GM10266 (cell line): Measurements from ENCODE around the gene LANCL3.

Experiments used
- DNase-seq: peaks from one replicate; pipeline ENCODE4 v3.0.0; 2012; ENCODE audit errors: extremely low spot score
- TF ChIP-seq, protein P1 (sequence below): IDR thresholded peaks from 2 replicates; pipeline ENCODE4 v1.5.1; 2012; ENCODE audit warnings: mild to moderate bottlenecking, low read depth; ENCODE audit not compliant: control insufficient read depth, insufficient read depth; ENCODE audit errors: missing control alignments

LANCL3 gene

DNA sequence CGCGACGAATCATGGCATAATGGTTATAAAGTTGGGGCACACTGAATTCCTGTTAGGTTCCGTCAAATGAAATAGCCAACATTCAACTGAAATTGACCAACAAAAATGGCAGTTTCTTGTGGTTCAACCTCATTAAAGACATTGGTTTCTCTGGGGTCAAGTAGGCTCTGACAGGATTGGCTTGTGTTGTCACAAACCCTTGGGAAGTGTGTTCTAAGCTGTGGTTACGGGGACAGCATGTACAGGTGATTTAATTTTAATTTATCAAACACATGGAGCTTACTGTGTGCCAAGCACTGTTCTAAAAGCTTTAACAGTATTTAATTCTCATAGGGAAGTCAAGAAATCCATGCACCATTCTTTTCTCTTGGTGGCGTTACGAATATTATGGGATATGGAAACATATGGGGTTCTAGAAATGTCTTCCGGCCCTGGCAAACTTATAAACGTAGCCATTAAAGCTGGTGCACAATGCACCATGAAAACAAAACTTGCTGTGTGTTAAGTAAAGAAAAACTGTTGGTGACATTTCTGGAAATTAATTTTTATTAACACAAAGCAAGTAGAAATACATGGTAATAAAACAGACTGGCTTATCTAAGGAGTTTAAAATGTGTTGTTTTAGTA, 115.0 kb downstream of the LANCL3 start:
- TF ChIP-seq, protein P1, sequence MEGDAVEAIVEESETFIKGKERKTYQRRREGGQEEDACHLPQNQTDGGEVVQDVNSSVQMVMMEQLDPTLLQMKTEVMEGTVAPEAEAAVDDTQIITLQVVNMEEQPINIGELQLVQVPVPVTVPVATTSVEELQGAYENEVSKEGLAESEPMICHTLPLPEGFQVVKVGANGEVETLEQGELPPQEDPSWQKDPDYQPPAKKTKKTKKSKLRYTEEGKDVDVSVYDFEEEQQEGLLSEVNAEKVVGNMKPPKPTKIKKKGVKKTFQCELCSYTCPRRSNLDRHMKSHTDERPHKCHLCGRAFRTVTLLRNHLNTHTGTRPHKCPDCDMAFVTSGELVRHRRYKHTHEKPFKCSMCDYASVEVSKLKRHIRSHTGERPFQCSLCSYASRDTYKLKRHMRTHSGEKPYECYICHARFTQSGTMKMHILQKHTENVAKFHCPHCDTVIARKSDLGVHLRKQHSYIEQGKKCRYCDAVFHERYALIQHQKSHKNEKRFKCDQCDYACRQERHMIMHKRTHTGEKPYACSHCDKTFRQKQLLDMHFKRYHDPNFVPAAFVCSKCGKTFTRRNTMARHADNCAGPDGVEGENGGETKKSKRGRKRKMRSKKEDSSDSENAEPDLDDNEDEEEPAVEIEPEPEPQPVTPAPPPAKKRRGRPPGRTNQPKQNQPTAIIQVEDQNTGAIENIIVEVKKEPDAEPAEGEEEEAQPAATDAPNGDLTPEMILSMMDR, result no peak

DNA sequence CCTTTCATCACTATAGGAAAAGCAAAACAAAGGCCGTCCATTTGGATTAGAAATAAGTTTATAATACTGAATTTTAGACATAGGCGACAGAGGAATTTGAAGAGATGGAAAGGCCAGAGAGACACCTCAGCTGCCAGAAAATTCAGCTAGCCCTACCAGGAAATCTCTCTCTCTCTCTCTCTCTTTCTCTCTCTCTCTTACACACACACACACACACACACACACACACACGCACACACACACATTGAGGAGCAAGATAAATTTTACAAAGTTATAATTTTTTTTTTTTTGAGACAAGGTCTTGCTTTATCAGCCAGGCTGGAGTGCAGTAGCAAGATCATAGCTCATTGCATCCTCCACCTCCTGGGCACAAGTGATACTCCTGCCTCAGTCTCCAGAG, 115.5 kb downstream of the LANCL3 start:
- TF ChIP-seq, protein P1, result no peak
- no peak for DNase-seq

More for the DNA sequence above, 115.0 kb downstream of the LANCL3 start:
- no peak for DNase-seq

DNA sequence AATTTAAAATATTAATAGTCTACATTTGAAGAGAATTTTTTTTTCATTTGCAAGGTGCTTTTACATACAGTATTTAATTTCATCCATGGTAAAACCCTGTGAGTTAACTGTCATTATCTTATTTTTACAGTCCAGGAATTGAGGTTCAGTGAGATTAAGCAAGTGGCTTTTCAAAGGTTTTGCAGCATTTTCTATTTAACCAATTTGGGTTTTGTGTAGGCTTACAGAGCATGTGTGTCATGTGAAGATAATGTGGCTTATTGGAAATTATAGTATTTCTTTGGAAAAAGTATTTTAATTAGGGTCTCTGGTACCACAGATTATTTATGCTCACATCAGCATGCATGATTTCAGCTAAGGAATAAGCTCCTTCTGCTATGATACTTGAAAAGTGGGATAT, 118.7 kb downstream of the LANCL3 start:
- no peak for DNase-seq
- TF ChIP-seq, protein P1, result no peak

DNA sequence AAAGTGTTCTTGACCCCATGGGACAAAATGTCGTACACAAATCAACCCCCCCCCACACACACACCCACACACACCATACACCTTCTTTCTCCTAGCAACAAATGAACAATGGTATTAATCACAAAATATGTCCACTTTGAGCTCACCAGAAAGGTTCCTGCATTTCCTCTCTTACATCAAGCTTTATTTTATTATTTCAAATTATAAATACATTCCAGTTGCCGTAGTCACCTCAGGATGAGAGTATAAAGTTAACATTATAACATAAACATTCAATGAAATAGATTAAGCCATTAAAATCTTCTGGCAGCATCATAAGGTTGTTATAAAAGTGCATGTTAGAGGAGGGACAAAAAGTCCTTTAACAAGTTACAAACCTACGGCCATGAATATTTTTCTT, 121.5 kb downstream of the LANCL3 start:
- no peak for DNase-seq
- TF ChIP-seq, protein P1, result no peak

DNA sequence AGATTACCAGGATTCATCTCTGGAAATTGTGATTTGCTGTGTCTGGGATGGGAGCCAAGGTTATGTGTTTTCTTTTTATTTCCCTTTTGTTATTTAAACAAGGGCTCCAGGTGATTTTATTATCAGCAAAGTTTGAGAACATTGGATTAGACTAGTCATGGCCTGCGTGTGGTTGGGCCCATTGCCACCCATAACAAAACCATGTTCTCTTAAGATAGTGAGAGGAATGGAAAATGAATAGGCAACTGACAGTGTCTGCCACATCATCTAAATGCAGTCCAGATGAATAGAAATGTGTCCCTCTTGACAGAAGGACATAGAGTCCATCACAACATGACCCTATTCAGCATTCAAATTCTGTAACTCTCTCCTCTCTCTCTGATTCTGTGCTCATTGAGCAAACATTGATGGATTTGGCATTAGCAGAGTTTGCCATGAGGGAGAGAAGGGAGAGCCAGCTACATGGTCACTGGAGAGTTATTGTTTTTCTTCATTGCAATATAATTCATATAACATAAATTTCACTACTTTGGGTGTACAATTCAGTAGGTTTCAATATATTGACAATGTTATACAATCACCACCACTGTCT, 125.8 kb downstream of the LANCL3 start:
- no peak for DNase-seq

DNA sequence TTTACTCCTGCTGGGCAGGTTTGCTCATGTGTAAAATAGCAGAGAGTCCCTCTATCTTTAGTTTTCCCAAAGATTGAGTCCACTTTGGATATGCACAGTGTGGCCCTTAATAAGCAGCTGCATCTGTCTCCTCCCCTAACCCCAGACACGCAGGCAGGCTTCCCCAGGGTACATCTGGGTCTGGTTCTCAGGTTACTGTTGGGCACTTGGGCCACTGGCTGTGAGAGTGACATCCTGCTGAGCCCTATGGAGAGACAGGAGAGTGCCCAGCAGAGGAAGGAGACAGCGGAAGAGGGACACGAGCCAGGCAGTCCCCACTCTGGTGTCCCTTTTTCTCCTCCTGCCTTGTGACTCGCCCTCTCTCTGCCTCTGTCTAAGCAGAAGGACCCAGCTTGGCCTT, 130.1 kb downstream of the LANCL3 start:
- TF ChIP-seq, protein P1, result no peak
- DNase-seq, result no peak

More for the DNA sequence above, 125.8 kb downstream of the LANCL3 start:
- TF ChIP-seq, protein P1, result no peak

DNA sequence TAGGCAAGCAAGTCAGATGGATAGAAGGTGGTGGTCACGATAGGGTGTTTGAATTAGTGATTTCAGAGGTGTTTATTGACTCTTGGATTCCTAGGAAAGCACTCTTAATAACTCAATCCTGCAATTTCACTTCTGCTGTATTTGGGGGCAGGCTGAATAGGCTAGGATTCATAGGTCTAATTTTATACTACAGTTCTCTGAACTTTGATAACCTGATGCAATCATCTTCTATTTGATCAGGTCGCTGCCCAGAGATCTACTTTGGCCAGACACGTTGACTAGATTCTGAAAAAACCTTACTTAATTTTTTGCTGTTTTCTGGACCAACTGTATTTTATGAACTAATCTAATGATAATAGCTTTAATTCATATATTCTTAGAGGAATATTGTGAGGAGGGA, 140.5 kb downstream of the LANCL3 start:
- TF ChIP-seq, protein P1, result no peak
- DNase-seq, result no peak
